ENCODE results near the gene SRCIN1. TPM values are rescaled to one million over a fixed set of nuclear protein-coding genes. Genes with fewer than 3 reads are reported as not detected.
"Not testable (repeated sequence)": the region's sequence is repeated elsewhere in the genome, so short reads cannot be mapped to it uniquely, and the experiment has no call there.

SRCIN1 gene
- total RNA-seq (2014; rRNA removed; shearing (Covaris generic)), result 4.9 and 6.0 TPM in 2 replicates

GRCh38 chr17:38605841-38606645 is at the start of gene SRCIN1:
TSS of gene SRCIN1 (minus strand) at chr17:38605952. CDS start at chr17:38605705, 247 bp downstream.
- DNase-seq (ENCODE audit: low spot score), result peak; percentile 76

- DNase-seq (ENCODE audit: low spot score), result no peak
Measured at GRCh38 chr17:38654411-38655398, 49.0 kb upstream of the SRCIN1 start.

- DNase-seq (ENCODE audit: low spot score), result no peak
Measured at GRCh38 chr17:38653679-38654078, 47.9 kb upstream of the SRCIN1 start.

- DNase-seq (ENCODE audit: low spot score), result no peak
Measured at GRCh38 chr17:38653230-38653629, 47.5 kb upstream of the SRCIN1 start.

- DNase-seq (ENCODE audit: low spot score), result not testable (repeated sequence)
Measured at GRCh38 chr17:38650653-38651173, 45.0 kb upstream of the SRCIN1 start.

GRCh38 chr17:38637951-38638350 is 32.2 kb upstream of the SRCIN1 start:
- DNase-seq (ENCODE audit: low spot score), result no peak

GRCh38 chr17:38636054-38636453 is 30.3 kb upstream of the SRCIN1 start:
- no peak for DNase-seq (ENCODE audit: low spot score)

GRCh38 chr17:38632334-38632733 is 26.6 kb upstream of the SRCIN1 start:
- DNase-seq (ENCODE audit: low spot score), result no peak

GRCh38 chr17:38628441-38628840 is 22.7 kb upstream of the SRCIN1 start:
- peak; percentile 63 for DNase-seq (ENCODE audit: low spot score)

GRCh38 chr17:38627957-38628356 is 22.2 kb upstream of the SRCIN1 start:
- DNase-seq (ENCODE audit: low spot score), result no peak

GRCh38 chr17:38626606-38627226 is 21.0 kb upstream of the SRCIN1 start:
- DNase-seq (ENCODE audit: low spot score), result not testable (repeated sequence)

GRCh38 chr17:38625482-38625881 is 19.7 kb upstream of the SRCIN1 start:
- DNase-seq (ENCODE audit: low spot score), result no peak

- DNase-seq (ENCODE audit: low spot score), result not testable (repeated sequence)
Measured at GRCh38 chr17:38624782-38625355, 19.1 kb upstream of the SRCIN1 start.

- DNase-seq (ENCODE audit: low spot score), result no peak
Measured at GRCh38 chr17:38621538-38621937, 15.8 kb upstream of the SRCIN1 start.

GRCh38 chr17:38620551-38621277 is 15.0 kb upstream of the SRCIN1 start:
- no peak for DNase-seq (ENCODE audit: low spot score)

- no peak for DNase-seq (ENCODE audit: low spot score)
Measured at GRCh38 chr17:38619937-38620550, 14.3 kb upstream of the SRCIN1 start.

- DNase-seq (ENCODE audit: low spot score), result no peak
Measured at GRCh38 chr17:38619451-38619795, 13.7 kb upstream of the SRCIN1 start.

- DNase-seq (ENCODE audit: low spot score), result no peak
Measured at GRCh38 chr17:38617967-38618760, 12.4 kb upstream of the SRCIN1 start.

Data from HT-29 (cell line).